ENCODE measurements around the gene SLC22A23.

SLC22A23 gene

GRCh38 chr6:3296537-3296936 lies 160.3 kb downstream of the SLC22A23 start:
- no peak for DNase-seq (ENCODE audit: low read depth in 1 of 2, low spot score in 1 of 2)
- in situ Hi-C loops (cut with HindIII; ENCODE audit: low pct_unique_long_range_greater_than_20kb, low sequenced_read_pairs): no loop called here
- no peak for TF ChIP-seq JUND (IDR thresholded peaks at IDR 0.05; ENCODE audit: low read depth)

- no peak for DNase-seq (ENCODE audit: low read depth in 1 of 2, low spot score in 1 of 2)
These were observed 160.8 kb downstream of the SLC22A23 start for GRCh38 chr6:3296078-3296477.

GRCh38 chr6:3294921-3295871 lies 161.7 kb downstream of the SLC22A23 start:
- TF ChIP-seq JUND (IDR thresholded peaks at IDR 0.05; ENCODE audit: low read depth): no peak
- in situ Hi-C loops (cut with HindIII; ENCODE audit: low pct_unique_long_range_greater_than_20kb, low sequenced_read_pairs): no loop called here
- DNase-seq (ENCODE audit: low read depth in 1 of 2, low spot score in 1 of 2): no peak

More at GRCh38 chr6:3296078-3296477, 160.8 kb downstream of the SLC22A23 start:
- no peak for TF ChIP-seq JUND (IDR thresholded peaks at IDR 0.05; ENCODE audit: low read depth)
- in situ Hi-C loops (cut with HindIII; ENCODE audit: low pct_unique_long_range_greater_than_20kb, low sequenced_read_pairs): no loop called here

GRCh38 chr6:3294396-3294795 lies 162.5 kb downstream of the SLC22A23 start:
- no peak for TF ChIP-seq JUND (IDR thresholded peaks at IDR 0.05; ENCODE audit: low read depth)
- no peak for DNase-seq (ENCODE audit: low read depth in 1 of 2, low spot score in 1 of 2)
- in situ Hi-C loops (cut with HindIII; ENCODE audit: low pct_unique_long_range_greater_than_20kb, low sequenced_read_pairs): no loop called here

GRCh38 chr6:3293271-3294155 lies 163.3 kb downstream of the SLC22A23 start:
- no peak for DNase-seq (ENCODE audit: low read depth in 1 of 2, low spot score in 1 of 2)
- no peak for TF ChIP-seq JUND (IDR thresholded peaks at IDR 0.05; ENCODE audit: low read depth)
- in situ Hi-C loops (cut with HindIII; ENCODE audit: low pct_unique_long_range_greater_than_20kb, low sequenced_read_pairs): no loop called here

GRCh38 chr6:3292431-3293197 lies 164.2 kb downstream of the SLC22A23 start:
- no peak for DNase-seq (ENCODE audit: low read depth in 1 of 2, low spot score in 1 of 2)
- TF ChIP-seq JUND (IDR thresholded peaks at IDR 0.05; ENCODE audit: low read depth): no peak
- in situ Hi-C loops (cut with HindIII; ENCODE audit: low pct_unique_long_range_greater_than_20kb, low sequenced_read_pairs): no loop called here

GRCh38 chr6:3291987-3292386 lies 164.9 kb downstream of the SLC22A23 start:
- DNase-seq (ENCODE audit: low read depth in 1 of 2, low spot score in 1 of 2): no peak
- in situ Hi-C loops (cut with HindIII; ENCODE audit: low pct_unique_long_range_greater_than_20kb, low sequenced_read_pairs): no loop called here
- TF ChIP-seq JUND (IDR thresholded peaks at IDR 0.05; ENCODE audit: low read depth): no peak

GRCh38 chr6:3291346-3291745 lies 165.5 kb downstream of the SLC22A23 start:
- no peak for DNase-seq (ENCODE audit: low read depth in 1 of 2, low spot score in 1 of 2)
- in situ Hi-C loops (cut with HindIII; ENCODE audit: low pct_unique_long_range_greater_than_20kb, low sequenced_read_pairs): no loop called here
- TF ChIP-seq JUND (IDR thresholded peaks at IDR 0.05; ENCODE audit: low read depth): no peak

GRCh38 chr6:3290931-3291211 lies 166.0 kb downstream of the SLC22A23 start:
- no peak for TF ChIP-seq JUND (IDR thresholded peaks at IDR 0.05; ENCODE audit: low read depth)
- in situ Hi-C loops (cut with HindIII; ENCODE audit: low pct_unique_long_range_greater_than_20kb, low sequenced_read_pairs): no loop called here
- no peak for DNase-seq (ENCODE audit: low read depth in 1 of 2, low spot score in 1 of 2)

GRCh38 chr6:3290149-3290930 lies 166.5 kb downstream of the SLC22A23 start:
- in situ Hi-C loops (cut with HindIII; ENCODE audit: low pct_unique_long_range_greater_than_20kb, low sequenced_read_pairs): no loop called here
- no peak for DNase-seq (ENCODE audit: low read depth in 1 of 2, low spot score in 1 of 2)
- TF ChIP-seq JUND (IDR thresholded peaks at IDR 0.05; ENCODE audit: low read depth): no peak

- no peak for TF ChIP-seq JUND (IDR thresholded peaks at IDR 0.05; ENCODE audit: low read depth)
- in situ Hi-C loops (cut with HindIII; ENCODE audit: low pct_unique_long_range_greater_than_20kb, low sequenced_read_pairs): no loop called here
- DNase-seq (ENCODE audit: low read depth in 1 of 2, low spot score in 1 of 2): no peak
These were observed 167.2 kb downstream of the SLC22A23 start for GRCh38 chr6:3289664-3290055.

Measured in T47D (cell line).